IMR-90 (cell line): ENCODE results near the gene GRK5. TPM values are rescaled to one million over a fixed set of nuclear protein-coding genes. Genes with fewer than 3 reads are reported as not detected.

ENCODE experiments used
- ATAC-seq: fragments of 200-7000 bp; cut with Tn5 transposase; 2 replicates; pipeline ENCODE4 v1.9.1; 2020; ENCODE audit warnings: low read depth, mild to moderate bottlenecking, moderate library complexity
- BruUV-seq: library from RNA; stranded (reverse); fragments of 400-500 nt; replicated peaks from 2 replicates; lab custom pipeline; 2021; lab: Mats Ljungman, UMichigan
- CTCF ChIA-PET: fragments of 300-600 bp; formaldehyde crosslinking; extraction: SDS; loops from one replicate; lab custom pipeline; 2021; ENCODE audit warnings: antibody characterized with exemption; lab: Yijun Ruan, JAX
- POLR2A ChIA-PET: fragments of 300-600 bp; sonication (Branson Sonifier 250); formaldehyde crosslinking; loops from one replicate; lab custom pipeline; 2022; ENCODE audit warnings: antibody characterized with exemption; ENCODE audit not compliant: unreplicated experiment; lab: Charles Lee
- DNase-seq: peaks from one replicate; pipeline ENCODE4 v3.0.0; 2013
- H2AFZ ChIP-seq: replicated peaks from 2 replicates; pipeline ENCODE3; 2013; ENCODE audit warnings: low read length, mild to moderate bottlenecking; ENCODE audit not compliant: poor library complexity
- H2AK5ac ChIP-seq: 2 replicates; pipeline ENCODE4 v1.6.1; 2013; ENCODE audit warnings: low read depth, low read length, inconsistent platforms
- H2AK9ac ChIP-seq: replicated peaks from 2 replicates; pipeline ENCODE3; 2013; ENCODE audit warnings: mild to moderate bottlenecking, low read depth, low read length, moderate library complexity; ENCODE audit not compliant: poor library complexity
- H2BK120ac ChIP-seq: 2 replicates; pipeline ENCODE4 v1.6.1; 2013; ENCODE audit warnings: low read depth, low read length, inconsistent platforms
- H2BK15ac ChIP-seq: 3 replicates; pipeline ENCODE4 v1.6.1; 2013; ENCODE audit warnings: low read depth, low read length, inconsistent platforms
- H2BK20ac ChIP-seq: 2 replicates; pipeline ENCODE4 v1.6.1; 2013; ENCODE audit warnings: low read depth, mild to moderate bottlenecking, inconsistent platforms, low read length, moderate library complexity
- H2BK5ac ChIP-seq: 2 replicates; pipeline ENCODE4 v1.6.1; 2013; ENCODE audit warnings: mild to moderate bottlenecking, low read depth, low read length, inconsistent platforms; ENCODE audit not compliant: poor library complexity, severe bottlenecking
- H3K14ac ChIP-seq: replicated peaks from 2 replicates; pipeline ENCODE4 v1.6.1; 2013; ENCODE audit warnings: low read depth, low read length, inconsistent platforms
- H3K18ac ChIP-seq: 2 replicates; pipeline ENCODE4 v1.6.1; 2013; ENCODE audit warnings: low read depth, low read length, control low read depth
- H3K23ac ChIP-seq: 2 replicates; pipeline ENCODE4 v1.6.1; 2013; ENCODE audit warnings: low read depth, low read length, inconsistent platforms
- H3K27ac ChIP-seq: 2 replicates; pipeline ENCODE4 v1.5.1; 2013; ENCODE audit warnings: mild to moderate bottlenecking, control low read depth, low read length; ENCODE audit not compliant: insufficient read depth
- H3K27me3 ChIP-seq: 2 replicates; pipeline ENCODE4 v1.6.1; 2013; ENCODE audit warnings: low read length; ENCODE audit not compliant: control insufficient read depth, insufficient read depth
- H3K36me3 ChIP-seq: 2 replicates; pipeline ENCODE4 v1.6.1; 2013; ENCODE audit warnings: low read length, mixed read lengths; ENCODE audit not compliant: control insufficient read depth, insufficient read depth
- H3K4ac ChIP-seq: 2 replicates; pipeline ENCODE4 v1.6.1; 2013; ENCODE audit warnings: low read depth, low read length, inconsistent platforms
- H3K4me1 ChIP-seq: 2 replicates; pipeline ENCODE4 v1.6.1; 2013; ENCODE audit warnings: low read length, mixed read lengths; ENCODE audit not compliant: control insufficient read depth, insufficient read depth
- H3K4me2 ChIP-seq: 2 replicates; pipeline ENCODE4 v1.6.1; 2013; ENCODE audit warnings: low read depth, mild to moderate bottlenecking, control low read depth, low read length, moderate library complexity
- H3K4me3 ChIP-seq: 2 replicates; pipeline ENCODE4 v1.5.1; 2013; ENCODE audit warnings: low read depth, mild to moderate bottlenecking, control low read depth, low read length, moderate library complexity; ENCODE audit not compliant: insufficient read depth
- H3K56ac ChIP-seq: 2 replicates; pipeline ENCODE4 v1.6.1; 2013; ENCODE audit warnings: low read length, inconsistent platforms; ENCODE audit not compliant: insufficient read depth; ENCODE audit errors: extremely low read depth
- H3K79me1 ChIP-seq, 2 experiments: 2 replicates each; pipeline ENCODE4 v1.6.1; 2013; ENCODE audit warnings: low read length in 2 of 2, inconsistent platforms in 1 of 2, low read depth in 1 of 2
- H3K9ac ChIP-seq: 2 replicates; pipeline ENCODE4 v1.6.1; 2013; ENCODE audit warnings: low read depth, low read length, control low read depth
- H3K9me1 ChIP-seq: 2 replicates; pipeline ENCODE4 v1.6.1; 2013; ENCODE audit warnings: low read length, inconsistent platforms; ENCODE audit not compliant: insufficient read depth
- H3K9me3 ChIP-seq: 2 replicates; pipeline ENCODE4 v1.6.1; 2013; ENCODE audit warnings: low read length; ENCODE audit not compliant: control insufficient read depth, insufficient read depth
- H4K20me1 ChIP-seq: 2 replicates; pipeline ENCODE4 v1.6.1; 2013; ENCODE audit warnings: low read length, inconsistent platforms; ENCODE audit not compliant: insufficient read depth
- H4K5ac ChIP-seq: 2 replicates; pipeline ENCODE4 v1.6.1; 2013; ENCODE audit warnings: mild to moderate bottlenecking, low read depth, low read length, control low read depth
- H4K8ac ChIP-seq, 2 experiments: 2 replicates each; pipeline ENCODE4 v1.6.1; 2013; ENCODE audit warnings: low read depth in 2 of 2, low read length in 2 of 2, control low read depth in 1 of 2, inconsistent platforms in 1 of 2
- H4K91ac ChIP-seq: 2 replicates; pipeline ENCODE4 v1.6.1; 2013; ENCODE audit warnings: low read depth, low read length, inconsistent platforms; ENCODE audit not compliant: insufficient read depth
- CEBPB ChIP-seq: IDR thresholded peaks from 2 replicates; pipeline ENCODE4 v1.6.1; 2012; ENCODE audit warnings: low read depth, low read length, improper control_type of control experiment
- FOS ChIP-seq: fragments of 150-350 bp; IDR thresholded peaks from 2 replicates; pipeline ENCODE4 v1.6.1; 2016; ENCODE audit warnings: low read depth, low read length
- MAFK ChIP-seq: IDR thresholded peaks from 2 replicates; pipeline ENCODE4 v1.6.1; 2012; ENCODE audit warnings: low read depth, low read length, improper control_type of control experiment
- NFE2L2 ChIP-seq: fragments of 150-350 bp; IDR thresholded peaks from 2 replicates; pipeline ENCODE4 v1.6.1; 2016; ENCODE audit warnings: low read depth, mild to moderate bottlenecking, low read length
- POLR2A ChIP-seq: IDR thresholded peaks from 2 replicates; pipeline ENCODE4 v1.6.1; 2012; ENCODE audit warnings: mild to moderate bottlenecking, low read depth, low read length
- RAD21 ChIP-seq: IDR thresholded peaks from 2 replicates; pipeline ENCODE4 v1.6.1; 2012; ENCODE audit warnings: low read length, improper control_type of control experiment
- SMC3 ChIP-seq: fragments of 150-350 bp; IDR thresholded peaks from 2 replicates; pipeline ENCODE4 v1.6.1; 2016; ENCODE audit warnings: low read depth, mild to moderate bottlenecking, antibody characterized with exemption, low read length, moderate library complexity
- WGBS, 2 experiments: methylation state at CpG; one replicate each; pipeline versions ENCODE4 v1.1.5 to v1.1.7; 2013; ENCODE audit warnings: missing lambda C conversion rate in 2 of 2; ENCODE audit not compliant: insufficient read length in 1 of 2; ENCODE audit errors: extremely low coverage in 2 of 2; 5-methylcytosine and 5-hydroxymethylcytosine counted together
- dilution Hi-C: fragments of 300-500 bp; cut with HindIII; formaldehyde crosslinking; loops from one replicate; pipeline ENCODE4 v1.14.3; 2018; ENCODE audit warnings: low sequenced_read_pairs; ENCODE audit not compliant: unreplicated experiment
- in situ Hi-C: fragments of 300-500 bp; cut with MboI; formaldehyde crosslinking; loops from 3 replicates; pipeline ENCODE4 v1.14.3; 2019; ENCODE audit warnings: low sequenced_read_pairs, inconsistent platforms, mixed read lengths
- intact Hi-C: fragments of 100-400 bp; cut with micrococcal nuclease; formaldehyde crosslinking; loops from 2 replicates; pipeline ENCODE4 v1.10.0; 2022
- polyA plus RNA-seq, 3 experiments: library from polyadenylated mRNA; depleted of rRNA; stranded (reverse); fragments of >200 nt; gene quantifications; 2 replicates each; pipeline ENCODE4 v1.2.3, GENCODE V29; 2012; ENCODE audit warnings: low replicate concordance in 1 of 3
- total RNA-seq: library from RNA; depleted of rRNA; stranded (reverse); fragments of >200 nt; gene quantifications from 2 replicates; pipeline ENCODE4 v1.2.3, GENCODE V29; 2012
- TF ChIP-seq, protein P1 (sequence below): fragments of 150-350 bp; IDR thresholded peaks from 2 replicates; pipeline ENCODE4 v1.6.1; 2016; ENCODE audit warnings: low read depth, mild to moderate bottlenecking, low read length, moderate library complexity, borderline replicate concordance

GRK5 gene
- total and polyA plus RNA-seq, 2 of the 4 experiments (the other 2 are of a cell fraction) = 12.9 to 16.3 TPM

DNA sequence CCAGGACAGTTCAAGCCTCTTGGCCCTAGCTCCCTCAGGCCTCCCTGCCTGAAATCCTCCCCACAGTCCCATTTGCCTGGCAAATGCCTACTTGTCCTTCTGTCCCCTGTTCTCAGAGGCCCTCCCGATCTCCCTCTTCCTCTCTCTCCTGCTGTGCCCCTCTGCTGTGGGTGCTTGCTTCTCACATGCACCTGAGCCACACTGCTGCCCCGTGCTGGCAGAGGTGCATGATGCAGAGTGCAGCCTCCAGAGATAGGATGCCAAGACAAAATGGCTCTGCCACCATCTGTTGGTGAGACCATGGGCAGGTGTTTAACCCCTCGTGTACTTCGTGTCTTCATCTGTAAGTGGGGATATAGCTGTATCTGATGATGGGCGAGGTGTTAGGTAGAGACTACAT lies 176.8 kb downstream of the GRK5 start:
- H3K9ac ChIP-seq = no peak overlapping the region
- no peak overlapping the region for H3K4ac ChIP-seq
- H3K79me1 ChIP-seq = peaks cover 45 to 73% of the 10 kb centered on the region in 2 experiments
- no peak overlapping the region for H4K8ac ChIP-seq
- H2BK5ac ChIP-seq = no peak overlapping the region
- H2AK5ac ChIP-seq = peak overlapping the region; percentile 33; the same call in 1 of the 2 replicates
- H3K4me1 ChIP-seq = no peaks in the 10 kb centered on the region; the same call in 1 of the 2 replicates
- ATAC-seq (no peak), DNase-seq (no peak)
- no peak overlapping the region for H2BK15ac ChIP-seq
- no peak overlapping the region for H3K4me2 ChIP-seq
- H4K5ac ChIP-seq = no peak overlapping the region
- dilution Hi-C loops = no loop called here
- H3K9me3 ChIP-seq = peaks cover 3% of the 10 kb centered on the region; the same call in 1 of the 2 replicates
- H3K27ac ChIP-seq = no peak overlapping the region
- POLR2A ChIA-PET = no interaction called here
- peaks cover 66% of the 10 kb centered on the region for H3K36me3 ChIP-seq
- 95% methylated on average over 4 of the region's 5 CpGs; no CpG with 5 or more reads in 1 of the 2 experiments for WGBS, 2 experiments
- in situ Hi-C loops = no loop called here
- BruUV-seq = no TSS peak
- H2AK9ac ChIP-seq = peak overlapping the region; percentile 9
- no peak overlapping the region for H2BK20ac ChIP-seq
- no peaks in the 10 kb centered on the region for H3K27me3 ChIP-seq
- no peak overlapping the region for H3K56ac ChIP-seq
- H3K9me1 ChIP-seq = peaks cover 23% of the 10 kb centered on the region
- intact Hi-C loops = no loop called here
- H2BK120ac ChIP-seq = no peak overlapping the region
- H3K4me3 ChIP-seq = no peak overlapping the region
- H4K20me1 ChIP-seq = peaks cover 20% of the 10 kb centered on the region
- no peak overlapping the region for H3K14ac ChIP-seq
- CTCF ChIA-PET = no interaction called here
- H4K91ac ChIP-seq = no peak overlapping the region
- H3K23ac ChIP-seq = no peak overlapping the region
- TF ChIP-seq CEBPB = no peak
- no peak for TF ChIP-seq SMC3
- TF ChIP-seq FOS = no peak
- TF ChIP-seq NFE2L2 = no peak
- no peak for TF ChIP-seq RAD21
- TF ChIP-seq, protein P1, sequence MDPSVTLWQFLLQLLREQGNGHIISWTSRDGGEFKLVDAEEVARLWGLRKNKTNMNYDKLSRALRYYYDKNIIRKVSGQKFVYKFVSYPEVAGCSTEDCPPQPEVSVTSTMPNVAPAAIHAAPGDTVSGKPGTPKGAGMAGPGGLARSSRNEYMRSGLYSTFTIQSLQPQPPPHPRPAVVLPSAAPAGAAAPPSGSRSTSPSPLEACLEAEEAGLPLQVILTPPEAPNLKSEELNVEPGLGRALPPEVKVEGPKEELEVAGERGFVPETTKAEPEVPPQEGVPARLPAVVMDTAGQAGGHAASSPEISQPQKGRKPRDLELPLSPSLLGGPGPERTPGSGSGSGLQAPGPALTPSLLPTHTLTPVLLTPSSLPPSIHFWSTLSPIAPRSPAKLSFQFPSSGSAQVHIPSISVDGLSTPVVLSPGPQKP = no peak
- no peak for TF ChIP-seq POLR2A
- no peak for TF ChIP-seq MAFK
- H3K18ac ChIP-seq = no peak overlapping the region
- H2AFZ ChIP-seq = peak overlapping the region; percentile 53
